Right lung (tissue), 5 donors: ENCODE data around the gene ZNF438. TPM values are rescaled to one million over a fixed set of nuclear protein-coding genes. Genes with fewer than 3 reads are reported as not detected.
"Not testable (repeated sequence)": the region's sequence is repeated elsewhere in the genome, so short reads cannot be mapped to it uniquely, and the experiment has no call there.

Source experiments
- DNase-seq, 2 donors: peaks; one replicate each; pipeline ENCODE4 v3.0.0-alpha.2; 2013
- polyA plus RNA-seq, 5 donors: library from polyadenylated mRNA; unstranded; fragments of 120-200 nt; gene quantifications; one replicate each; pipeline versions ENCODE4 v1.2.1 to v1.2.3, GENCODE V29; 2013; ENCODE audit warnings: inconsistent platforms in 1 of 5, low replicate concordance in 1 of 5; ENCODE audit not compliant: insufficient read length in 5 of 5, insufficient read depth in 1 of 5

Gene ZNF438
- polyA plus RNA-seq, 5 donors = 9.9 to 12.4 (median 10.7) TPM

DNA sequence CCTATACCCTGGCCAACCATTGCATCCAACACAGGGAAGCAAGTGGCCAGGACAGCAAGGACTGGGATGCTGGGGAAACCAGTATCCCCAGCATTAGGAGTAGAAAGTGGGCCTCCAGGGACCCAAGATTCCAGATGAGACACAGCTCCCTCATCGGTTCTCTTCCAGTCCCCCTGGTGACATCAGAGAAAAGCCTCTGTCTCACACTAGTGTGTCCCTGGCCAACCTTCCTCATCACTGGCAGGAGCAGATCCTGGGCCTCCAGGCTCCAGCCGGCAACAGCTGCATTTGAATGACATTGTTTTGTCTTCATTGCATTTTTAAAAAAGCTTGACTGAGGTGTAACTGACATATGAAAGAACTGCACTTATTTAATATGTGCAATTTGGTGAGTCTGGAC lies 224.8 kb downstream of the ZNF438 start:
- no peak for DNase-seq

DNA sequence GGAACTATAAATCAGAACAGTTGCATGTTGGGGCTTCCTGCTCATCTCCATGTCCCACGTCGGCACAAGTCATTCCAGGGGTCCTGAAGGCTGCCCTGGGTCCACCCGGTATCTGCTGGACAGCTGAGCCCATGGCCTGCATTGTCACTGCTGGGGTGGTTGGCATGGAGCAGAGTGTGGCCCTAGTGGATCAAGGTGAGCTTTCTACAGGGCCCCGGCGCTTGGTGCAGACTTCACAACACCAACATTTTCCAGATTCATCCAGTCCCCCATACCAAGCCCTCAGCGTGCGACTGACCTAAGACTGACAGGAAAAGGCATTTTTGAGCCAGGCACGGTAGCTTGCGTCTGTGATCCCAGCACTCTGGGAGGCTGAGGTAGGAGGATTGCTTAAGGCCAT lies 226.6 kb downstream of the ZNF438 start:
- DNase-seq = no peak

DNA sequence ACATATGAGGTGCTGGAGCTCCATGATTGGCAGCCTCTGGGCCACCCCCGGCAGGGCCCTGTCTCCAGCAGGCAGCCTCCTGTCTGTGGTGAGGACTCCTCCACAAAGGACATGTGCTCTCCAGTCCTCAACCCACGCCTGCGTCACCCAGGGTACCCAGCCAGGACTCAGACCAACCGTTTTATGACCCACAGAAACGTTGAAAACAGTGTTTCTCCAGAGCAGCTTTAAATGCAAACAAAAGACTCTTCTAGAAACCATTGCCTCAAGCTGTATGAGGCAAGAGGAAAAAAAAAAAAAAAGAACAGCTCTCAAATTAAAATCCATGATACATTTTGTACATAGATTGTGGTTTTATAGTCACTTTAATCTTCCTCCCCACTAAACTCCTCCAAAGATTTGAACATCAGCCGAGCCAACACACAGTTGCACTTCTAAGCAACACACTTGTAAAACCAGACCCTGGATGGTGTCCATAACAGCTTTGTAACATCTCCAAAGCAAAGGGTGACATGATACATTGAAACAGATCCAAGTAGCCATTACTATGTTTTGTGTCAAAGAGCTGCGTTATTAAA lies 227.1 kb downstream of the ZNF438 start:
- DNase-seq = peak in 1 of 2 donors; percentile 49

DNA sequence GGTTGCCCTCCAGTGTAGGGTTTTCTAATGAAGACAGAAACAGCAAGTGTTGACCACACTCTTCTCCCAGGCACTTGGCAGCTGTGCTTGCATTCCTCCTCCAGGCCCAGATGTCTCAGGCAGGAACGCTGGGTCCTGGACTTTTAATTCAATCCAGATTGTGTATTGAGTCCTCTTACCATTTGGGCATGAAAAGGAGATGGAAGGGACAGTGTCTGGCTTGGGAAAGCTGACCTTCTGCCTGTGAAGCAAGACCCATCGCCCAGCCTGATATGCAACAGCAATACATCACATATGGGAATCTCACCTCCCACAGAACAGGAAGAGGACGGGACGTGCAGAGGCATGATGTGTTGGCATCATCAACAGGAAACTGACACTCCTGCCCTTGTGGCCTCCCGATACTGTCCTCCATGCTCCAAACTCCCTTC lies 227.8 kb downstream of the ZNF438 start:
- no peak for DNase-seq

DNA sequence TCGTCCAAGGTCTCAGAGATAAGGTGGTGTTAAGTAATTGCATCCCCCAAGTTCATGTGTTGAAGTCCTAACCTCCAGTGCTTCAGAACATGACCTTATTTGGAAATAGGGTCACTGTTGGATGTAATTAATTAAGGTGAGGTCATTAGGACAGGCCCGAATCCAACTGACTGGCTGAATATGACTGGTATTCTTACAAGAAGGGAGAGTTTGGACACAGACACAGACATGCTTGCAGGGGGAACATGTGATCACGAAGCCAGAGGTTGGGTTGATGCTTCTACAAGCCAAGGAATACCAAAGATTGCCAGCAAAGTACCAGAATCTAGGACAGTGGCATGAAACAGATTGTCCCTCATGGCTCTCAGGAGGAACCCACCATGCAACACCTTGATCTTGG lies 228.6 kb downstream of the ZNF438 start:
- no peak for DNase-seq

DNA sequence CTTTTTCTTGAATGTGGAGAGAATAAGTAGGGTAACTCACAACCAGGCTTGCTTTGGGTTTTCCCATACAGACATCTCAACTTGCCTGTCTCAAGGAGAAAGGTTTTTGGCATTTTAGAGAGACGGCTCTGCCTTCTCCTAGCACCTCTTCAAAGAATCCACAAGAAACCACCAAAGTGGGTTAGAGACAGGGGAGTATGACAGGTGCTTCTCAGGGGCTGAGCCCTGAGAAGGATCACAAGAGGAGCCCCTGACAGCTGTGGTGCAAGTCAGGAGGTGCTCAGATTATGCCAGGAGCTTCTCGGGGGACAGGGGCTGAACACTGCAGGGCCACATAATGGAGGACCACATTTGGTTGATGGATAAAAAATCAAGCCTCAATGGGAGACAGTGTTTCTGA lies 231.3 kb downstream of the ZNF438 start:
- no peak for DNase-seq

DNA sequence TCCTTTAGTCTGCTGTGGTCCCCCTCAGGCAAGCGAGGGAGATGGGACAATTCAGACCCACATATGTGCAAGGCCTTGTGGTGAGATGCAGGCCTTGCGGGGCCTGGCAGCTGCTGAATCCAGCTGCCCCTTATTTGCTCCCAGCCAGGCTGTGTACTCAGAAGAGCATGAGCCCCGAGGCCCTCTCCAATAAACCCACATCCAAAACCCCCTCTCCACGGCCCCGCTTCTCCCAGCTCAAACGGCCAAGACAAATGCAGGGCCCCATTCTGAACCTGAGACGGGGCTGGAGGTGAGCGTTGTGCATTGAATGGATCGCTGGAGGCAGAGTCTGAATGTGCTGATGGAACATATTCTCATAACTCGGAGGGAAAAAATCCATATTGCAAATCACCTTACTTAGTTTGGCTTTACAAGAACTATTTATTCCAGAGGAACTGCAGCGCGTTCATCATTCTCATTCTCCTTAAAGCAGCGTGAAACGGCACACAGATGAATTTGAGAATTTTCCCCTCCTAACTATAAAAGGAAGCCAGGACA lies 232.9 kb downstream of the ZNF438 start:
- DNase-seq = no peak

DNA sequence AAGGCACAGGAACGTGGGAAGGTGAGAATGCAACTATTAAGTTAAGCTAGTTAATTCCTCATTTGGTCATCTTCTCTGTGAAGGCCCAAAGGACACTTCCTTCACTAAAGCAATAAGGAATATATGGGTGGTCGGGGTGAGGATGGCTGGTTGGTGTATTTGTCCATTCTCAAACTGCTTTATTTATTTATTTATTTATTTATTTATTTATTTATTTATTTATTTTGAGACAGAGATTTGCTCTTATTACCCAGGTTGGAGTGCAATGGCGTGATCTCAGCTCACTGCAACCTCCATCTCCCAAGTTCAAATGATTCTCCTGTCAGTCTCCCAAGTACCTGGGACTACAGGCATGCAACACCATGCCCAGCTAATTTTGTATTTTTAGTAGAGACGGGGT lies 236.6 kb downstream of the ZNF438 start:
- DNase-seq = not testable (repeated sequence)
